GF-D8 (cell line): Measurements from ENCODE around the gene MRPL37.
"Not testable (repeated sequence)": the region's sequence is repeated elsewhere in the genome, so short reads cannot be mapped to it uniquely, and the experiment has no call there.

Experiments used
- DNase-seq: peaks from one replicate; lab custom pipeline; 2025; lab: John Stamatoyannopoulos, UW

MRPL37 gene

GRCh38 chr1:54199765-54200518 is at the start of gene MRPL37, which contains the start of gene CYB5RL:
MRPL37 (plus strand) TSS chr1:54200167; CDS start chr1:54200244, 77 bp downstream.
CYB5RL (minus strand) TSS chr1:54200030; CDS start chr1:54195616, 4,414 bp downstream.
- DNase-seq = peak; percentile 88

GRCh38 chr1:54151013-54151412 is 49.0 kb upstream of the MRPL37 start:
- DNase-seq = no peak

- DNase-seq = no peak
Observed at GRCh38 chr1:54152696-54153095, 47.3 kb upstream of the MRPL37 start, which contains the start of gene CDCP2. CDCP2 (minus strand) TSS chr1:54153000; CDS start chr1:54152922, 78 bp downstream.

- no peak for DNase-seq
Observed at GRCh38 chr1:54153535-54154439, 46.2 kb upstream of the MRPL37 start.

- DNase-seq = no peak
Observed at GRCh38 chr1:54156201-54156600, 43.8 kb upstream of the MRPL37 start.

GRCh38 chr1:54156986-54157385 is 43.0 kb upstream of the MRPL37 start:
- no peak for DNase-seq

GRCh38 chr1:54157401-54157800 is 42.6 kb upstream of the MRPL37 start:
- DNase-seq = no peak

- DNase-seq = no peak
Observed at GRCh38 chr1:54158071-54158470, 41.9 kb upstream of the MRPL37 start.

- DNase-seq = no peak
Observed at GRCh38 chr1:54159733-54160316, 40.1 kb upstream of the MRPL37 start.

GRCh38 chr1:54160351-54160750 is 39.6 kb upstream of the MRPL37 start:
- DNase-seq = no peak

GRCh38 chr1:54161495-54162168 is 38.3 kb upstream of the MRPL37 start:
- no peak for DNase-seq

- DNase-seq = no peak
Observed at GRCh38 chr1:54163051-54163450, 36.9 kb upstream of the MRPL37 start.

GRCh38 chr1:54163573-54163972 is 36.4 kb upstream of the MRPL37 start:
- no peak for DNase-seq

- DNase-seq = no peak
Observed at GRCh38 chr1:54165146-54165545, 34.8 kb upstream of the MRPL37 start.

GRCh38 chr1:54166357-54166756 is 33.6 kb upstream of the MRPL37 start:
- DNase-seq = not testable (repeated sequence)

GRCh38 chr1:54167422-54168139 is 32.4 kb upstream of the MRPL37 start:
- no peak for DNase-seq

GRCh38 chr1:54168206-54168965 is 31.6 kb upstream of the MRPL37 start:
- no peak for DNase-seq

- no peak for DNase-seq
Observed at GRCh38 chr1:54169068-54169467, 30.9 kb upstream of the MRPL37 start.

- no peak for DNase-seq
Observed at GRCh38 chr1:54171016-54171415, 29.0 kb upstream of the MRPL37 start.

- DNase-seq = no peak
Observed at GRCh38 chr1:54171606-54172005, 28.4 kb upstream of the MRPL37 start.
